Mesendoderm (in vitro differentiated cells): Measurements from ENCODE around the gene CHAC1.

ENCODE experiments used
- DNase-seq: peaks from one replicate; pipeline ENCODE4 v3.0.0; 2013
- H2AK5ac ChIP-seq: 2 replicates; pipeline ENCODE4 v1.6.1; 2013; ENCODE audit warnings: low read length, inconsistent platforms
- H2BK120ac ChIP-seq: 2 replicates; pipeline ENCODE4 v1.6.1; 2013; ENCODE audit warnings: low read depth, mild to moderate bottlenecking, low read length, moderate library complexity, mixed read lengths
- H2BK15ac ChIP-seq: replicated peaks from 2 replicates; pipeline ENCODE4 v1.6.1; 2013; ENCODE audit warnings: low read depth, mild to moderate bottlenecking, moderate library complexity
- H2BK5ac ChIP-seq: 2 replicates; pipeline ENCODE4 v1.6.1; 2013; ENCODE audit warnings: low read length, inconsistent platforms
- H3K18ac ChIP-seq: 2 replicates; pipeline ENCODE4 v1.6.1; 2013; ENCODE audit warnings: mild to moderate bottlenecking, low read length, mixed read lengths
- H3K23ac ChIP-seq: one replicate; pipeline ENCODE4 v1.6.1; 2013; ENCODE audit warnings: low read length
- H3K27ac ChIP-seq: 2 replicates; pipeline ENCODE4 v1.5.1; 2013; ENCODE audit warnings: low read depth, mild to moderate bottlenecking, inconsistent platforms, low read length, moderate library complexity
- H3K27me3 ChIP-seq: 2 replicates; pipeline ENCODE4 v1.6.1; 2013; ENCODE audit warnings: low read length, control low read depth, mild to moderate bottlenecking, inconsistent platforms; ENCODE audit not compliant: insufficient read depth, poor library complexity
- H3K36me3 ChIP-seq: 2 replicates; pipeline ENCODE4 v1.6.1; 2013; ENCODE audit warnings: low read length, inconsistent platforms; ENCODE audit not compliant: control insufficient read depth, insufficient read depth
- H3K4ac ChIP-seq: one replicate; pipeline ENCODE4 v1.6.1; 2013; ENCODE audit warnings: low read depth, mild to moderate bottlenecking, low read length, moderate library complexity
- H3K4me1 ChIP-seq: 2 replicates; pipeline ENCODE4 v1.6.1; 2013; ENCODE audit warnings: low read depth, low read length, inconsistent platforms; ENCODE audit not compliant: control insufficient read depth
- H3K4me2 ChIP-seq: 2 replicates; pipeline ENCODE4 v1.6.1; 2013; ENCODE audit warnings: low read length
- H3K4me3 ChIP-seq: 2 replicates; pipeline ENCODE4 v1.5.1; 2013; ENCODE audit warnings: mild to moderate bottlenecking, low read length
- H3K56ac ChIP-seq: one replicate; pipeline ENCODE4 v1.6.1; 2013; ENCODE audit warnings: low read length
- H3K79me1 ChIP-seq: 2 replicates; pipeline ENCODE4 v1.6.1; 2013; ENCODE audit warnings: low read length, inconsistent platforms
- H3K79me2 ChIP-seq: 2 replicates; pipeline ENCODE4 v1.6.1; 2013; ENCODE audit warnings: mild to moderate bottlenecking, low read length; ENCODE audit not compliant: control insufficient read depth, insufficient read depth
- H3K9ac ChIP-seq: 2 replicates; pipeline ENCODE4 v1.6.1; 2013; ENCODE audit warnings: low read length, inconsistent platforms
- H4K5ac ChIP-seq: one replicate; pipeline ENCODE4 v1.6.1; 2013; ENCODE audit warnings: low read length
- H4K8ac ChIP-seq: one replicate; pipeline ENCODE4 v1.6.1; 2013; ENCODE audit warnings: low read depth, mild to moderate bottlenecking, control low read depth, low read length, moderate library complexity
- WGBS: extraction: QIAGEN DNeasy Blood & Tissue Kit; methylation state at CpG from one replicate; pipeline ENCODE4 v1.1.7; 2013; ENCODE audit warnings: low lambda C conversion rate, missing lambda C conversion rate; ENCODE audit not compliant: insufficient coverage; ENCODE audit errors: extremely low coverage; 5-methylcytosine and 5-hydroxymethylcytosine counted together

Gene CHAC1

GRCh38 chr15:40925863-40926658 lies 27.2 kb upstream of the CHAC1 start:
- Histone ChIP-seq H2BK15ac (no peak overlapping the region), H3K18ac (no peak overlapping the region), H3K4me3 (no peak overlapping the region), H2AK5ac (no peak overlapping the region), H2BK120ac (no peak overlapping the region), H3K9ac (no peak overlapping the region), H3K56ac (peak overlapping the region; percentile 68), H4K5ac (no peak overlapping the region), H2BK5ac (no peak overlapping the region), H3K27ac (no peak overlapping the region), H3K36me3 (no peaks in the 10 kb centered on the region), H3K27me3 (peaks cover 74% of the 10 kb centered on the region), H4K8ac (no peak overlapping the region), H3K79me1 (no peaks in the 10 kb centered on the region), H3K4me2 (peak overlapping the region; percentile 50), H3K23ac (no peak overlapping the region), H3K4ac (no peak overlapping the region), H3K79me2 (no peaks in the 10 kb centered on the region), H3K4me1 (peaks cover 2% of the 10 kb centered on the region)
- no CpG with 5 or more reads among the region's 61 CpGs for WGBS
- DNase-seq: peak; percentile 60

- Histone ChIP-seq H3K79me2 (no peaks in the 10 kb centered on the region), H4K5ac (no peak overlapping the region), H3K79me1 (no peaks in the 10 kb centered on the region), H3K27me3 (peaks cover 76% of the 10 kb centered on the region), H3K56ac (no peak overlapping the region), H3K4me2 (no peak overlapping the region), H3K36me3 (no peaks in the 10 kb centered on the region), H3K18ac (no peak overlapping the region), H3K4me3 (no peak overlapping the region), H3K4me1 (peaks cover 2% of the 10 kb centered on the region), H2AK5ac (no peak overlapping the region), H4K8ac (no peak overlapping the region), H2BK15ac (no peak overlapping the region), H3K23ac (no peak overlapping the region), H2BK120ac (no peak overlapping the region), H3K9ac (no peak overlapping the region), H2BK5ac (no peak overlapping the region), H3K27ac (no peak overlapping the region), H3K4ac (no peak overlapping the region)
- no CpG with 5 or more reads among the region's 33 CpGs for WGBS
- no peak for DNase-seq
These were observed 26.4 kb upstream of the CHAC1 start for GRCh38 chr15:40926659-40927494.

GRCh38 chr15:40927495-40927872 lies 25.8 kb upstream of the CHAC1 start:
- H3K56ac ChIP-seq: no peak overlapping the region
- H3K23ac ChIP-seq: no peak overlapping the region
- H2BK5ac ChIP-seq: no peak overlapping the region
- no peak overlapping the region for H2BK15ac ChIP-seq
- H3K4me1 ChIP-seq: peaks cover 2% of the 10 kb centered on the region
- no peak overlapping the region for H4K8ac ChIP-seq
- H3K27ac ChIP-seq: no peak overlapping the region
- DNase-seq: no peak
- H4K5ac ChIP-seq: no peak overlapping the region
- peaks cover 70% of the 10 kb centered on the region for H3K27me3 ChIP-seq
- no peak overlapping the region for H3K4me3 ChIP-seq
- no peak overlapping the region for H2BK120ac ChIP-seq
- no peak overlapping the region for H2AK5ac ChIP-seq
- WGBS: no CpG with 5 or more reads among the region's 24 CpGs
- H3K79me1 ChIP-seq: no peaks in the 10 kb centered on the region
- no peak overlapping the region for H3K9ac ChIP-seq
- H3K4me2 ChIP-seq: no peak overlapping the region
- no peaks in the 10 kb centered on the region for H3K36me3 ChIP-seq
- no peak overlapping the region for H3K4ac ChIP-seq
- no peaks in the 10 kb centered on the region for H3K79me2 ChIP-seq
- no peak overlapping the region for H3K18ac ChIP-seq

GRCh38 chr15:40927873-40928806 lies 25.1 kb upstream of the CHAC1 start:
- no CpG with 5 or more reads among the region's 68 CpGs for WGBS
- Histone ChIP-seq H2BK15ac (no peak overlapping the region), H2BK120ac (no peak overlapping the region), H4K5ac (no peak overlapping the region), H3K79me2 (no peaks in the 10 kb centered on the region), H3K36me3 (no peaks in the 10 kb centered on the region), H4K8ac (no peak overlapping the region), H3K27ac (no peak overlapping the region), H3K56ac (no peak overlapping the region), H3K9ac (no peak overlapping the region), H3K4me3 (no peak overlapping the region), H3K18ac (no peak overlapping the region), H3K27me3 (peaks cover 65% of the 10 kb centered on the region), H2BK5ac (no peak overlapping the region), H3K23ac (no peak overlapping the region), H3K4ac (no peak overlapping the region), H2AK5ac (no peak overlapping the region), H3K4me2 (peak overlapping the region; percentile 28), H3K4me1 (peaks cover 2% of the 10 kb centered on the region), H3K79me1 (no peaks in the 10 kb centered on the region)
- DNase-seq: no peak

- H3K4ac ChIP-seq: no peak within 1 kb of the TSS
- H3K23ac ChIP-seq: no peak within 1 kb of the TSS
- no CpG with 5 or more reads among the region's 71 CpGs for WGBS
- no peak within 1 kb of the TSS for H3K18ac ChIP-seq
- no peaks in the 10 kb centered on the region for H3K79me1 ChIP-seq
- no peak within 1 kb of the TSS for H2BK15ac ChIP-seq
- H4K5ac ChIP-seq: no peak within 1 kb of the TSS
- peak within 1 kb of the TSS; percentile 14 for H3K4me3 ChIP-seq
- H3K9ac ChIP-seq: peak within 1 kb of the TSS; percentile 14
- H4K8ac ChIP-seq: no peak within 1 kb of the TSS
- H3K27me3 ChIP-seq: peaks cover 59% of the 10 kb centered on the region
- no peak within 1 kb of the TSS for H2AK5ac ChIP-seq
- peaks cover 2% of the 10 kb centered on the region for H3K4me1 ChIP-seq
- H3K36me3 ChIP-seq: no peaks in the 10 kb centered on the region
- peak within 1 kb of the TSS; percentile 65 for H3K4me2 ChIP-seq
- no peaks in the 10 kb centered on the region for H3K79me2 ChIP-seq
- H2BK120ac ChIP-seq: no peak within 1 kb of the TSS
- H2BK5ac ChIP-seq: no peak within 1 kb of the TSS
- DNase-seq: peak; percentile 86
- no peak within 1 kb of the TSS for H3K56ac ChIP-seq
- H3K27ac ChIP-seq: no peak within 1 kb of the TSS
These were observed 24.2 kb upstream of the CHAC1 start, which contains the start of gene DLL4 for GRCh38 chr15:40928821-40929659. DLL4 (plus strand) TSS chr15:40929340; CDS start chr15:40929669, 329 bp downstream.
